Measurements from ENCODE around the gene CLDN17.
A peak's percentile ranks its signal among the peaks of the same experiment; 100 is the strongest.

Gene CLDN17

GRCh38 chr21:30166705-30167104 lies at the start of gene CLDN17:
Gene CLDN17, minus strand, starts transcription at chr21:30166805. Its CDS starts 188 bp downstream, at chr21:30166617.
- no peak for DNase-seq

GRCh38 chr21:30216041-30216723 lies 49.6 kb upstream of the CLDN17 start, which contains the start of gene CLDN8:
Gene CLDN8, minus strand, starts transcription at chr21:30216097. Its CDS starts 172 bp downstream, at chr21:30215925.
- DNase-seq: no peak

- DNase-seq: no peak
Observed at GRCh38 chr21:30211071-30211470, 44.5 kb upstream of the CLDN17 start.

GRCh38 chr21:30209601-30210000 lies 43.0 kb upstream of the CLDN17 start:
- DNase-seq: no peak

- DNase-seq: no peak
Observed at GRCh38 chr21:30207252-30207579, 40.6 kb upstream of the CLDN17 start.

- no peak for DNase-seq
Observed at GRCh38 chr21:30206551-30207251, 40.1 kb upstream of the CLDN17 start.

GRCh38 chr21:30200000-30200399 lies 33.4 kb upstream of the CLDN17 start:
- DNase-seq: no peak

- DNase-seq: peak in 1 of 51 donors; percentile 1
Observed at GRCh38 chr21:30194701-30195299, 28.2 kb upstream of the CLDN17 start.

GRCh38 chr21:30193201-30193600 lies 26.6 kb upstream of the CLDN17 start:
- no peak for DNase-seq

GRCh38 chr21:30190554-30190953 lies 23.9 kb upstream of the CLDN17 start:
- no peak for DNase-seq

- DNase-seq: no peak
Observed at GRCh38 chr21:30189773-30190172, 23.2 kb upstream of the CLDN17 start.

GRCh38 chr21:30186242-30186641 lies 19.6 kb upstream of the CLDN17 start:
- DNase-seq: no peak

GRCh38 chr21:30168086-30168485 lies 1.5 kb upstream of the CLDN17 start:
- no peak for DNase-seq

GRCh38 chr21:30166171-30166570 lies 434 bp downstream of the CLDN17 start:
- DNase-seq: no peak

GRCh38 chr21:30164796-30165195 lies 1.8 kb downstream of the CLDN17 start:
- DNase-seq: no peak

- DNase-seq: no peak
Observed at GRCh38 chr21:30153697-30154340, 12.8 kb downstream of the CLDN17 start.

GRCh38 chr21:30152792-30153191 lies 13.8 kb downstream of the CLDN17 start:
- no peak for DNase-seq

- DNase-seq: no peak
Observed at GRCh38 chr21:30148906-30149305, 17.7 kb downstream of the CLDN17 start.

GRCh38 chr21:30146558-30147282 lies 19.9 kb downstream of the CLDN17 start:
- no peak for DNase-seq

- DNase-seq: no peak
Observed at GRCh38 chr21:30138483-30138882, 28.1 kb downstream of the CLDN17 start.

- DNase-seq: no peak
Observed at GRCh38 chr21:30129246-30129645, 37.4 kb downstream of the CLDN17 start.

- DNase-seq: no peak
Observed at GRCh38 chr21:30126576-30126975, 40.0 kb downstream of the CLDN17 start.

All from hypothalamus (tissue), 51 donors.